Sigmoid colon (tissue), 4 donors: ENCODE data around the gene DBN1.

ENCODE experiments used
- CTCF ChIP-seq, 4 experiments: fragments of 450-650 bp in 3 of 4; fragments of 200-600 bp in 1 of 4; IDR thresholded peaks; one replicate each; pipeline ENCODE4 v1.5.1; 2016 to 2019; ENCODE audit warnings: antibody characterized with exemption in 4 of 4, mild to moderate bottlenecking in 3 of 4, moderate library complexity in 2 of 4
- EP300 ChIP-seq, 4 donors: sonication (generic); formaldehyde crosslinking; IDR thresholded peaks; one replicate each; pipeline ENCODE4 v1.6.1; 2017; ENCODE audit warnings: antibody characterized with exemption in 4 of 4

- TF ChIP-seq CTCF (IDR thresholded peaks at IDR 0.05) (no peak), EP300 (IDR thresholded peaks at IDR 0.05) (no peak)
These were observed 5.1 kb downstream of the DBN1 start for GRCh38 chr5:177468329-177468684.
